Adipocyte (in vitro differentiated cells): Measurements from ENCODE around the gene CENPVL1.
"Not testable (repeated sequence)": the region's sequence is repeated elsewhere in the genome, so short reads cannot be mapped to it uniquely, and the experiment has no call there.

ENCODE experiments used
- DNase-seq: peaks from one replicate; pipeline ENCODE4 v3.0.0-alpha.2; 2015; ENCODE audit warnings: low read depth
- H3K27me3 ChIP-seq: replicated peaks from 2 replicates; pipeline ENCODE4 v1.7.0; 2013; ENCODE audit warnings: mild to moderate bottlenecking, low read length, moderate library complexity; ENCODE audit not compliant: control insufficient read depth, insufficient read depth
- H3K36me3 ChIP-seq: 2 replicates; pipeline ENCODE4 v1.7.0; 2013; ENCODE audit warnings: low read length, mild to moderate bottlenecking, moderate library complexity; ENCODE audit not compliant: control insufficient read depth, insufficient read depth, severe bottlenecking
- H3K4me1 ChIP-seq: 2 replicates; pipeline ENCODE4 v1.7.0; 2013; ENCODE audit warnings: mild to moderate bottlenecking, low read length, moderate library complexity; ENCODE audit not compliant: control insufficient read depth, insufficient read depth
- H3K4me3 ChIP-seq: 2 replicates; pipeline ENCODE4 v1.7.0; 2013; ENCODE audit warnings: mild to moderate bottlenecking, low read length, moderate library complexity
- H3K9ac ChIP-seq: 2 replicates; pipeline ENCODE4 v1.7.0; 2013; ENCODE audit warnings: mild to moderate bottlenecking, low read length, moderate library complexity
- H3K9me3 ChIP-seq: 2 replicates; pipeline ENCODE4 v1.7.0; 2013; ENCODE audit warnings: mild to moderate bottlenecking, low read length, moderate library complexity; ENCODE audit not compliant: control insufficient read depth

The CENPVL1 gene

GRCh38 chrX:51710277-51711164 lies at the start of gene CENPVL1:
CENPVL1 (plus strand) TSS chrX:51710512; CDS start chrX:51710512, 0 bp downstream.
- H3K27me3 ChIP-seq, H3K4me3 ChIP-seq, DNase-seq, H3K9me3 ChIP-seq, H3K4me1 ChIP-seq, H3K36me3 ChIP-seq, H3K9ac ChIP-seq: not testable (repeated sequence)

GRCh38 chrX:51665981-51666380 lies 44.3 kb upstream of the CENPVL1 start:
- Histone ChIP-seq H3K36me3 (no peaks in the 10 kb centered on the region), H3K4me1 (no peaks in the 10 kb centered on the region), H3K9me3 (peaks cover 5% of the 10 kb centered on the region), H3K4me3 (no peak overlapping the region), H3K27me3 (peaks cover 24% of the 10 kb centered on the region), H3K9ac (no peak overlapping the region)
- no peak for DNase-seq

GRCh38 chrX:51679689-51680433 lies 30.5 kb upstream of the CENPVL1 start:
- H3K9me3 ChIP-seq, H3K36me3 ChIP-seq, H3K9ac ChIP-seq, DNase-seq, H3K4me1 ChIP-seq, H3K4me3 ChIP-seq, H3K27me3 ChIP-seq: not testable (repeated sequence)

- not testable (repeated sequence) for DNase-seq, H3K27me3 ChIP-seq, H3K4me1 ChIP-seq, H3K36me3 ChIP-seq, H3K4me3 ChIP-seq, H3K9ac ChIP-seq, H3K9me3 ChIP-seq
Measured at GRCh38 chrX:51681808-51682719, 28.2 kb upstream of the CENPVL1 start.

GRCh38 chrX:51682720-51683062 lies 27.6 kb upstream of the CENPVL1 start, which contains the start of gene CENPVL2:
CENPVL2 (minus strand) TSS chrX:51682831; CDS start chrX:51682831, 0 bp downstream.
- H3K9me3 ChIP-seq, H3K36me3 ChIP-seq, DNase-seq, H3K4me3 ChIP-seq, H3K4me1 ChIP-seq, H3K27me3 ChIP-seq, H3K9ac ChIP-seq: not testable (repeated sequence)

- no peak overlapping the region for H3K9ac ChIP-seq
- no peaks in the 10 kb centered on the region for H3K4me1 ChIP-seq
- DNase-seq, result no peak
- H3K4me3 ChIP-seq, result no peak overlapping the region
- H3K36me3 ChIP-seq, result no peaks in the 10 kb centered on the region
- no peaks in the 10 kb centered on the region for H3K9me3 ChIP-seq
- peaks cover 45% of the 10 kb centered on the region for H3K27me3 ChIP-seq
Measured at GRCh38 chrX:51694254-51694653, 16.1 kb upstream of the CENPVL1 start.

GRCh38 chrX:51697397-51697796 lies 12.9 kb upstream of the CENPVL1 start:
- no peak overlapping the region for H3K4me3 ChIP-seq
- H3K9me3 ChIP-seq, result no peaks in the 10 kb centered on the region
- peaks cover 46% of the 10 kb centered on the region for H3K27me3 ChIP-seq
- H3K36me3 ChIP-seq, result no peaks in the 10 kb centered on the region
- DNase-seq, result no peak
- H3K9ac ChIP-seq, result no peak overlapping the region
- H3K4me1 ChIP-seq, result no peaks in the 10 kb centered on the region

- not testable (repeated sequence) for DNase-seq, H3K9ac ChIP-seq, H3K4me1 ChIP-seq, H3K27me3 ChIP-seq, H3K36me3 ChIP-seq, H3K9me3 ChIP-seq, H3K4me3 ChIP-seq
Measured at GRCh38 chrX:51712943-51713647, 2.8 kb downstream of the CENPVL1 start.

GRCh38 chrX:51728202-51728601 lies 17.9 kb downstream of the CENPVL1 start:
- DNase-seq, result no peak
- Histone ChIP-seq H3K27me3 (peaks cover 34% of the 10 kb centered on the region), H3K9me3 (no peaks in the 10 kb centered on the region), H3K4me1 (no peaks in the 10 kb centered on the region), H3K4me3 (no peak overlapping the region), H3K9ac (no peak overlapping the region), H3K36me3 (no peaks in the 10 kb centered on the region)

- no peak for DNase-seq
- no peaks in the 10 kb centered on the region for H3K36me3 ChIP-seq
- H3K27me3 ChIP-seq, result peaks cover 58% of the 10 kb centered on the region
- peaks cover 8% of the 10 kb centered on the region for H3K9me3 ChIP-seq
- no peaks in the 10 kb centered on the region for H3K4me1 ChIP-seq
- no peak overlapping the region for H3K4me3 ChIP-seq
- H3K9ac ChIP-seq, result no peak overlapping the region
Measured at GRCh38 chrX:51737091-51737490, 26.8 kb downstream of the CENPVL1 start.
